Thoracic aorta (tissue), 2 donors: Measurements from ENCODE around the gene SLC6A9. TPM values are rescaled to one million over a fixed set of nuclear protein-coding genes. Genes with fewer than 3 reads are reported as not detected.

ENCODE experiments used
- ATAC-seq: fragments of 150-250 bp; one replicate; pipeline ENCODE4 v1.8.0; 2017; ENCODE audit warnings: low read depth; ENCODE audit not compliant: insufficient number of reproducible peaks, low FRiP score
- DNase-seq: peaks from one replicate; pipeline ENCODE4 v3.0.0-alpha.2; 2020; ENCODE audit warnings: low spot score
- H3K27ac ChIP-seq, 2 donors: fragments of 200-600 bp; sonication (generic); 1 replicate in 1 of 2; 2 replicates in 1 of 2; pipeline ENCODE4 v1.5.1; 2016; ENCODE audit warnings: mild to moderate bottlenecking in 2 of 2, moderate library complexity in 2 of 2
- H3K27me3 ChIP-seq: fragments of 200-600 bp; sonication (generic); replicated peaks from 2 replicates; pipeline ENCODE4 v1.6.0; 2016; ENCODE audit warnings: mild to moderate bottlenecking; ENCODE audit not compliant: insufficient read depth
- H3K36me3 ChIP-seq: fragments of 200-600 bp; sonication (generic); one replicate; pipeline ENCODE4 v1.5.1; 2016
- H3K4me1 ChIP-seq, 2 donors: fragments of 200-600 bp; sonication (generic); 1 replicate in 1 of 2; 2 replicates in 1 of 2; pipeline versions ENCODE4 v1.5.1 to v1.6.0; 2016; ENCODE audit warnings: low read depth in 2 of 2, mild to moderate bottlenecking in 1 of 2; ENCODE audit not compliant: control insufficient read depth in 1 of 2
- H3K4me3 ChIP-seq: fragments of 200-600 bp; sonication (generic); 2 replicates; pipeline ENCODE4 v1.5.1; 2016; ENCODE audit warnings: mild to moderate bottlenecking
- H3K9me3 ChIP-seq: fragments of 200-600 bp; sonication (generic); 2 replicates; pipeline ENCODE4 v1.5.1; 2016
- total RNA-seq, 2 donors: library from RNA; depleted of rRNA; stranded (reverse); fragments of >200 nt; gene quantifications; one replicate each; pipeline versions ENCODE4 v1.1.0 to v1.2.3, GENCODE V29; 2016
- TF ChIP-seq, protein P1 (sequence below): fragments of 200-600 bp; sonication (generic); IDR thresholded peaks from one replicate; pipeline ENCODE4 v1.5.1; 2019; ENCODE audit warnings: antibody characterized with exemption

SLC6A9 gene
- total RNA-seq, 2 donors from 2014 or later, result 15.0 to 26.8 TPM

GRCh38 chr1:44016041-44016889 is 15.0 kb downstream of the SLC6A9 start:
- Histone ChIP-seq H3K4me1 (peaks cover 24 to 65% of the 10 kb centered on the region in 2 donors), H3K36me3 (no peaks in the 10 kb centered on the region), H3K9me3 (no peaks in the 10 kb centered on the region), H3K4me3 (no peak overlapping the region), H3K27ac (peak overlapping the region; percentile 36 to 57), H3K27me3 (no peaks in the 10 kb centered on the region)
- TF ChIP-seq, protein P1, sequence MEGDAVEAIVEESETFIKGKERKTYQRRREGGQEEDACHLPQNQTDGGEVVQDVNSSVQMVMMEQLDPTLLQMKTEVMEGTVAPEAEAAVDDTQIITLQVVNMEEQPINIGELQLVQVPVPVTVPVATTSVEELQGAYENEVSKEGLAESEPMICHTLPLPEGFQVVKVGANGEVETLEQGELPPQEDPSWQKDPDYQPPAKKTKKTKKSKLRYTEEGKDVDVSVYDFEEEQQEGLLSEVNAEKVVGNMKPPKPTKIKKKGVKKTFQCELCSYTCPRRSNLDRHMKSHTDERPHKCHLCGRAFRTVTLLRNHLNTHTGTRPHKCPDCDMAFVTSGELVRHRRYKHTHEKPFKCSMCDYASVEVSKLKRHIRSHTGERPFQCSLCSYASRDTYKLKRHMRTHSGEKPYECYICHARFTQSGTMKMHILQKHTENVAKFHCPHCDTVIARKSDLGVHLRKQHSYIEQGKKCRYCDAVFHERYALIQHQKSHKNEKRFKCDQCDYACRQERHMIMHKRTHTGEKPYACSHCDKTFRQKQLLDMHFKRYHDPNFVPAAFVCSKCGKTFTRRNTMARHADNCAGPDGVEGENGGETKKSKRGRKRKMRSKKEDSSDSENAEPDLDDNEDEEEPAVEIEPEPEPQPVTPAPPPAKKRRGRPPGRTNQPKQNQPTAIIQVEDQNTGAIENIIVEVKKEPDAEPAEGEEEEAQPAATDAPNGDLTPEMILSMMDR, result no peak
- DNase-seq (no peak), ATAC-seq (no peak)

GRCh38 chr1:44015206-44015605 is 16.1 kb downstream of the SLC6A9 start:
- DNase-seq (peak; percentile 38), ATAC-seq (peak; percentile 56)
- H3K27ac ChIP-seq, result peak overlapping the region; percentile 10 to 36
- no peaks in the 10 kb centered on the region for H3K9me3 ChIP-seq
- TF ChIP-seq, protein P1, result no peak
- H3K4me3 ChIP-seq, result no peak overlapping the region
- peaks cover 24 to 66% of the 10 kb centered on the region in 2 donors for H3K4me1 ChIP-seq
- no peaks in the 10 kb centered on the region for H3K27me3 ChIP-seq
- H3K36me3 ChIP-seq, result no peaks in the 10 kb centered on the region

- H3K4me1 ChIP-seq, result peaks cover 24 to 59% of the 10 kb centered on the region in 2 donors
- DNase-seq, result no peak
- TF ChIP-seq, protein P1, result no peak
- H3K36me3 ChIP-seq, result no peaks in the 10 kb centered on the region
- H3K4me3 ChIP-seq, result no peak overlapping the region
- H3K27ac ChIP-seq, result peak overlapping the region; percentile 10 to 36
- no peaks in the 10 kb centered on the region for H3K9me3 ChIP-seq
- ATAC-seq, result no peak
- H3K27me3 ChIP-seq, result no peaks in the 10 kb centered on the region
Measured at GRCh38 chr1:44014365-44015104, 16.7 kb downstream of the SLC6A9 start.

- TF ChIP-seq, protein P1, result no peak
- Histone ChIP-seq H3K27ac (peak overlapping the region in 1 of 2 donors; percentile 36), H3K9me3 (no peaks in the 10 kb centered on the region), H3K4me3 (no peak overlapping the region), H3K27me3 (no peaks in the 10 kb centered on the region), H3K4me1 (peaks cover 24 to 54% of the 10 kb centered on the region in 2 donors), H3K36me3 (no peaks in the 10 kb centered on the region)
- ATAC-seq, result no peak
- no peak for DNase-seq
Measured at GRCh38 chr1:44013949-44014348, 17.3 kb downstream of the SLC6A9 start.

DNA sequence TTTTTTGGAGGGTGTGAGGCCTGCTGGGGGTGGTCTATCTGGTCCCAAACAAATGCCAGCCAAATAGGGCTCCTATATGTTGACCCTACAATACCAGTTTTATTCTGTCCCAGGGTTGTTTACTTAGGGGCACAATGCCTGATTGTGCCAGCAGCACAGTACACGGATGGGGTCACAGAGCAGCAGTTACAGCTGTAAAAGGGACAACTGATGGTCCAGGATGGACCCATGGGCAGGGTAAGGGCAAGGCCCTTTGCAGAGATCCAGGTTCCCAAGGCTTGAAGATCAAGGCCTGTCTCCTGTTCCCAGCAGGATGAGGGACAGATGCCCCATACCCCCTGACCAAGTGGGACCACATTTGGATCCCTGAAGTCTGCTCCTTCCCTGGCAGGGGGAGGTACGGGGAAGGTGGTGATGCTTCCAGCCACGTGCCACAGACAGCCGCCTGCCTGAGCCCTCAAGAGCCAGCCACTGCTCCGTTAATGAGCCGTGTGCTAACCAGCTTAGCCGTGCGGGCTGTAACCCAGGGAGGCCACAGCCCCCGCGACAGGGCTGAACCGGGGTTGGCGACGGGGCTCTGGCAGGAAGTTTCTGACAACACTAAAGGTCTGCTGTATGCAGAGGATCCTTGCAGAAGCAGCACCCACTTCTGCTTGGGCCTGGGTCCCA is 18.2 kb downstream of the SLC6A9 start:
- Histone ChIP-seq H3K27ac (no peak overlapping the region), H3K4me3 (no peak overlapping the region), H3K36me3 (no peaks in the 10 kb centered on the region), H3K4me1 (peaks cover 24 to 54% of the 10 kb centered on the region in 2 donors), H3K27me3 (no peaks in the 10 kb centered on the region), H3K9me3 (no peaks in the 10 kb centered on the region)
- DNase-seq (no peak), ATAC-seq (no peak)
- TF ChIP-seq, protein P1, result no peak
